Activated CD8-positive, alpha-beta T cell treated with anti-CD3 and anti-CD28 coated beads for 36 hours (primary cell): ENCODE data around the gene LIPC. TPM values are rescaled to one million over a fixed set of nuclear protein-coding genes. Genes with fewer than 3 reads are reported as not detected.

Experiments used
- ATAC-seq: fragments of 200-7000 bp; cut with Tn5 transposase; one replicate; pipeline ENCODE4 v1.10.0; 2021; ENCODE audit warnings: mild to moderate bottlenecking, moderate library complexity
- CTCF ChIA-PET: fragments of 350-600 bp; sonication (Branson Sonifier 250); formaldehyde crosslinking; loops from one replicate; lab custom pipeline; 2021; ENCODE audit warnings: antibody characterized with exemption; lab: Charles Lee
- POLR2A ChIA-PET: fragments of 350-600 bp; sonication (Branson Sonifier 250); formaldehyde crosslinking; loops from one replicate; lab custom pipeline; 2021; ENCODE audit warnings: antibody characterized with exemption; lab: Charles Lee
- DNase-seq: peaks from one replicate; pipeline ENCODE4 v3.0.0-alpha.2; 2020
- H3K27ac Mint-ChIP-seq: one replicate; pipeline ENCODE4 v1.8.0; 2021; ENCODE audit warnings: mild to moderate bottlenecking, mixed read lengths
- H3K27me3 Mint-ChIP-seq: one replicate; pipeline ENCODE4 v1.8.0; 2021; ENCODE audit warnings: mixed read lengths
- H3K36me3 Mint-ChIP-seq: one replicate; pipeline ENCODE4 v1.8.0; 2021; ENCODE audit warnings: low read depth, mixed read lengths
- H3K4me1 Mint-ChIP-seq: one replicate; pipeline ENCODE4 v1.8.0; 2021; ENCODE audit warnings: low read depth, mixed read lengths
- H3K4me3 Mint-ChIP-seq: one replicate; pipeline ENCODE4 v1.8.0; 2021; ENCODE audit warnings: mild to moderate bottlenecking, moderate library complexity, mixed read lengths
- H3K9me3 Mint-ChIP-seq: one replicate; pipeline ENCODE4 v1.8.0; 2021; ENCODE audit warnings: mixed read lengths
- intact Hi-C: fragments of 100-400 bp; cut with micrococcal nuclease; formaldehyde crosslinking; loops from one replicate; pipeline ENCODE4 v1.10.0; 2022
- total RNA-seq, 2 experiments: library from RNA; stranded (reverse); gene quantifications; one replicate each; pipeline ENCODE4 v1.2.3, GENCODE V29; 2021
- TF ChIP-seq, protein P1 (sequence below): fragments of 200-600 bp; IDR thresholded peaks from one replicate; pipeline ENCODE4 v1.8.0; 2022; ENCODE audit warnings: antibody characterized with exemption, mild to moderate bottlenecking

Gene LIPC
- total RNA-seq, 2 experiments from 2014 or later: 1.0 to 1.2 TPM

DNA sequence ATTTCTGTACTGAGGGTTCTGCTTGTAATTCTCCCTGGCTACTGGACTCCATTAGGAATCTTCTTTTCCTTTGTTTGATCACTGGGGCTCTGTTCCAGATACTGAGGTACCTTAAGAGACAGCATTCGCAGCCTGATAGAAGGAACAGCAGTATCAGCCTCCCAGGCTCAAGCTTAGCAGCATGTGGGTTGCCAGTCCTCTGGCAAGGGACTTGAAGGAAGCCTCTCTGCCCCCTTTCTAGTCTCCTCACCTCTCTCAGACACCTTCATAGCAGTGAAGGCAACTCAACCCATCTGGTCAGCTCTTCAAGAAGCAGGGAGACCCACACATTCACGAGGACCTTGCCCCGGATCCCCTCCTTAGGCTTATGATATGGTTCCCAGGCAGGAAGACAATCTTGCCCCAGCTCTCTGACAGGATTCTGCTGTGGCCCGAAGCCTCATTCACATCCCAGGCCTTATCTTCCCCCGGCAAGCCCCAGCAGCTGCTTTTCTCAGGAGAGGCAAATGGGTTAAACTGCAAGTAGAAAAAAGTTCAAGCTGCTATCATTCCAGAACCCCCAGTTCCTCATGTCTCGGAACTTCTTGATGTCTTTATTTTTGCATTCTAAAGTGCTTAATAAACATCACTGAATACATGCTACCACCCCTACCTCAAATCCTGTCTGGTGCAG, 153.1 kb downstream of the LIPC start:
- DNase-seq (no peak), ATAC-seq (no peak)
- Mint-ChIP-seq H3K9me3 (peaks cover 5% of the 10 kb centered on the region), H3K4me1 (peaks cover 9% of the 10 kb centered on the region), H3K36me3 (no peaks in the 10 kb centered on the region), H3K27me3 (peaks cover 6% of the 10 kb centered on the region), H3K4me3 (no peak overlapping the region), H3K27ac (no peak overlapping the region)
- ChIA-PET CTCF (interaction anchor here (1.0 to 1.9 kb wide), 3 partner anchors 10 to 357 kb away, joined by 3 to 5 read pairs (median 3); no protein-coding TSS in a partner anchor), POLR2A (interaction anchor here (1.2 kb wide), 1 partner anchor 11 kb away, joined by 3 read pairs; no protein-coding TSS in a partner anchor)
- TF ChIP-seq, protein P1, sequence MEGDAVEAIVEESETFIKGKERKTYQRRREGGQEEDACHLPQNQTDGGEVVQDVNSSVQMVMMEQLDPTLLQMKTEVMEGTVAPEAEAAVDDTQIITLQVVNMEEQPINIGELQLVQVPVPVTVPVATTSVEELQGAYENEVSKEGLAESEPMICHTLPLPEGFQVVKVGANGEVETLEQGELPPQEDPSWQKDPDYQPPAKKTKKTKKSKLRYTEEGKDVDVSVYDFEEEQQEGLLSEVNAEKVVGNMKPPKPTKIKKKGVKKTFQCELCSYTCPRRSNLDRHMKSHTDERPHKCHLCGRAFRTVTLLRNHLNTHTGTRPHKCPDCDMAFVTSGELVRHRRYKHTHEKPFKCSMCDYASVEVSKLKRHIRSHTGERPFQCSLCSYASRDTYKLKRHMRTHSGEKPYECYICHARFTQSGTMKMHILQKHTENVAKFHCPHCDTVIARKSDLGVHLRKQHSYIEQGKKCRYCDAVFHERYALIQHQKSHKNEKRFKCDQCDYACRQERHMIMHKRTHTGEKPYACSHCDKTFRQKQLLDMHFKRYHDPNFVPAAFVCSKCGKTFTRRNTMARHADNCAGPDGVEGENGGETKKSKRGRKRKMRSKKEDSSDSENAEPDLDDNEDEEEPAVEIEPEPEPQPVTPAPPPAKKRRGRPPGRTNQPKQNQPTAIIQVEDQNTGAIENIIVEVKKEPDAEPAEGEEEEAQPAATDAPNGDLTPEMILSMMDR: no peak
- intact Hi-C loops: no loop called here

DNA sequence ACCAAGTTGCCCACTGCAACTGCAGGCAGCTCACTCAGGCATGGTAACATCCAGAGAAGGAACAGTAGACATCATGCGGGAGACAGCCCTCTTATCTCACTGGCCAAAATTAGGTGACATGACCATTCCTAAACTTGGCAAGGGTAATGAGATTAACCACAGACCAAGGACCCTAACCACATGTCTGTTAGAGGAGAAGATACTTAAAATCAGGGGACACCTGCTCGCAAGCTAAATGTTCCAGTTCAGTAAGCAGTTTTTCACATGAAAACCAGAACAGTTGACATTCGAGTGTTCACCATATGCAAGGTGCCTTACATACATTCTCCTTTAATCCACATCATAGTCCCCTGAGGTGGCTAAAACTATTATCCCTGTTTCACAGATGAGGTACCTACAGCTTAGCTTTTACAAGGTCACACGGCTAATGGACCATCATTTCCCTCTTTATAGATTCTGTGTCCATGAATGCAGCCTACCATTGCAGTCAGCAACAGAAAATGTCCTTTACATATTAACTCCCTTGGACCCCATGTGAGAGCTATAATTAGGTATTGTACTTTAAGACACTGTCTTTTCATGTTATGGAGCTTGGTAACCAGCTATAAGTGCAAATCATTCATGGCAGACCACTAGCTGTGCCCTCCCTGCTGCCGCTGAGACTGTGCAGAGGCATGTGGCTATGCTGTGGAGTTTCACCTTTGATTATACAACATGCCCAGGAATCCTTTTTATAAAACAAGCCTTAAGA, 154.1 kb downstream of the LIPC start:
- Mint-ChIP-seq H3K36me3 (no peaks in the 10 kb centered on the region), H3K4me3 (no peak overlapping the region), H3K4me1 (peaks cover 9% of the 10 kb centered on the region), H3K9me3 (peaks cover 5% of the 10 kb centered on the region), H3K27me3 (peaks cover 6% of the 10 kb centered on the region), H3K27ac (no peak overlapping the region)
- POLR2A ChIA-PET: no interaction called here
- ATAC-seq (no peak), DNase-seq (no peak)
- intact Hi-C loops: no loop called here
- CTCF ChIA-PET: interaction anchor here (0.6 to 1.9 kb wide), 3 partner anchors 11 to 1539 kb away, joined by 3 to 5 read pairs (median 3); no protein-coding TSS in a partner anchor
- TF ChIP-seq, protein P1: no peak

DNA sequence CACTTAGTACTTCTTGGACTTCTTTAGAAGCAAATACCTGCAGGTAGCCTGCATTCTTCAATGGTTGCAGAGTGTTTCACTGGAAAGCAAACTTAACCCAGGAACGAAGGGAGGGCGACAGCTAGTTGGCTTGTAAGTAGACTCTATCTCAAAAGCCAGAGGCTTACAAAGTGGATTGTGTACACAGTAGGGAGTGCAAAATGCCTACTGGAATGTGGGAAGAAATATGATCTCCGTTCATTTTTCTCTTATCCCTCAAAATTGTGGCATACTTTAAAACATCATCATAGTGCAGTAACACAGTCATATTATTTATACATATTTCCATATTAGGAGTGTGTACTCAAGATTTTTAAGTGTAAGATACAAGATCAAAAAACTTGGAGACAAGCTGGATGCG, 155.7 kb downstream of the LIPC start:
- CTCF ChIA-PET: no interaction called here
- Mint-ChIP-seq H3K4me3 (no peak overlapping the region), H3K36me3 (no peaks in the 10 kb centered on the region), H3K27ac (no peak overlapping the region), H3K27me3 (peaks cover 6% of the 10 kb centered on the region), H3K9me3 (peaks cover 5% of the 10 kb centered on the region), H3K4me1 (peaks cover 9% of the 10 kb centered on the region)
- ATAC-seq: no peak
- intact Hi-C loops: no loop called here
- POLR2A ChIA-PET: interaction anchor here (1.5 kb wide), 1 partner anchor 262 kb away, joined by 3 read pairs; no protein-coding TSS in a partner anchor
- TF ChIP-seq, protein P1: no peak
- no peak for DNase-seq

DNA sequence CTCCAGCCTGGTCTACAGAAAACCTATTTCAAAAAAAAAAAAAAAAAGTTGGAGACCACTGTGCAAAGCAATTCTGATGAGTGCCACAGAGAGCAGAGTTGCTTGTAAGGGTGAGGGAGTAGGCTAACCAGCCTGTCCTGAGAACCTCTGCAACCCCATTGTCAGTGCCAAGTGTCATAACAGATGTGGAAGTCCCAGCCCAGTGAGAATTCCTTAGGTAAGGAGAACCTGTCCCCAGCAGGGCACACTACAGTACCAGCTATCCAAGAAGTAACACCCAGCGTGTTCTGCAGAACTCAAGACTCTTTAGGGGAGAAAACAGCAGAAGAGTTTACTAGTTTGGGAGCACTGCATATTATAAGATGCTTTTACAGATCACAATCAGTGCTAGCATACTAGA, 156.3 kb downstream of the LIPC start:
- H3K27ac Mint-ChIP-seq: no peak overlapping the region
- DNase-seq (no peak), ATAC-seq (no peak)
- H3K9me3 Mint-ChIP-seq: peaks cover 5% of the 10 kb centered on the region
- intact Hi-C loops: no loop called here
- peaks cover 2% of the 10 kb centered on the region for H3K36me3 Mint-ChIP-seq
- TF ChIP-seq, protein P1: no peak
- ChIA-PET CTCF (no interaction called here), POLR2A (interaction anchor here (1.2 to 1.5 kb wide), 2 partner anchors 18 to 262 kb away, joined by 3 read pairs; no protein-coding TSS in a partner anchor)
- H3K4me3 Mint-ChIP-seq: no peak overlapping the region
- H3K27me3 Mint-ChIP-seq: peaks cover 6% of the 10 kb centered on the region
- H3K4me1 Mint-ChIP-seq: peaks cover 9% of the 10 kb centered on the region
